ENCODE data around the gene FGD6.

DNA sequence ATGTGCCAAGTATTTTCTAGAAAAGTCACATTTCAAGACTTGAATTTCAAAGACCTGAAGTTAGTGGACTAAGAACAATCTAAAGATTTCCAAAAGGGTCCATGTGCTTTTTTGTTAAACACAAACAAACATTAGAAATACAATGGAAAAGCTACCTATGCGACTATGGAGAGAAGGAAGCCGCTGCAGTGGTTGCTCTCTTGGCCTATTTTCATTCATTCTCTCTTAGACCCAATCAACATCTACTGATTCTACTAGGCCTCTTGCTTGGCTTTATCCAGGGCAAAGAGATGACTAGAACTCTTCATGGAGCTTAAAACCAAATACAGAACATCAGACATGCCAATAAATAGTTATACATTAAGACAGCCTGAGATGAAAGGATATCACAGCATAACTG, 9.9 kb downstream of the FGD6 start:
- TF ChIP-seq EP300 (IDR thresholded peaks at IDR 0.05) (no peak), POLR2A (IDR thresholded peaks at IDR 0.05) (no peak), CTCF (IDR thresholded peaks at IDR 0.05) (no peak)

Measured in ovary (tissue), 3 donors.